Activated CD4-positive, alpha-beta T cell treated with anti-CD3 and anti-CD28 coated beads, Interleukin-2, Interleukin-6, amounts not matched to agents 100 ng/mL and 50 ng/mL, durations not matched to agents 16 hours and 8 hours (primary cell): ENCODE measurements around the gene STK39.

Experiments used
- DNase-seq: peaks from one replicate; pipeline ENCODE4 v3.0.0-alpha.2; 2020

STK39 gene

DNA sequence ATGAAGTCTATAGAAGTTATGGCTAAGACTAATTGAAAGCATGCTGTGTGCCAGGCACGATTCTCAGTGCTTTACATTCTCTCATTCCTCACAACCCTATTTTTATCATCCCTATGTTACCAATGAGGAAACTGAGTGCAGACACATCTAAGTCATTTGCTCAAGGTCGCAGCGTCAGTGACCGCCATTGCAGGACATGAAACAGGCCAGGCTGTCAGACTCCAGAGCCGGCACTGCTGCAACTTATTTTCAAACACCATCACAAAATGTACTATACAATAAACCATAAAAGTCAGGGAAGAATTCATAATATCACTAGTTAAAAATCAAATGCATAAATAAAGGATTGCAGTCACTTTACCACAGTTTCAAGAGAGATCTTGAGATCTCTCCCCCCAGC, 5.6 kb downstream of the STK39 start:
- no peak for DNase-seq

DNA sequence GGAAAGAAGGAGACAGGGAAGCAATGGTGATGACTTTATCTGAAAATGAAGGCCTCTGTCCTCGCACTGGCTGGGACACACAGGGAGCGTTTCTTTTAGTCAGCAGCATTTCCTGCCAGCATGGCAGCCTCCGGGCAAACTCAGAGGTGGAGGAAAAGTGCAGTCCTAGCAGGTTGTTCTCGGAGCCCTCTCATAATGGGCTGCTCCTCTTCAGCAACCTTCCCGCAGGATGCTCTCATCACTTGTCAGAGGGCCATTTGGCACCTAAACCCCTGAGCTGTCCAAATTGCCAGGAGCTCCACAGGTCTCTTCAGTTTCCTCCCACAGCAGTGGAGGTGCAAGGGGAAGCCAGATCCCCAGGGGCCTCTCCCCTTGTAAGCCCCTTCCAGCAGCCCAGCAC, 6.2 kb downstream of the STK39 start:
- peak; percentile 67 for DNase-seq

DNA sequence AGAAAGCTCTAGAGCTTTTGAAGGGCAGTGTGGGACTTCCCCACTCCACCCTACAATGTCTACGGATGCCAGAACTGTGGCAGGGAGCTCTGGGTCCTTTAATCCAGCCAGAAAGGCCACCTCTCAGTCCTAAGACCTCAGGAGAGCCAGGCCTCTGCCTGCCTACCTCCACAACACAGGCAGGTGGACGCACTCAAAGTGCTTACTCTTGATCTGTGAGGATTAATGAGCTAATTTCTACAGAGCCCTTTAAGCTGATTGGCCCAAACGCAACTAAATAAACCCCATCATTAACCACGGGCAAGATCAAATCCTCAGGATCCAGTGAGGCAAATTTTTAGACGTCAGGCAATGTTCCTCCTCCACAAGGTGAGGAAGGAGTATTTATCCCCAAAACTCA, 8.1 kb downstream of the STK39 start:
- no peak for DNase-seq

DNA sequence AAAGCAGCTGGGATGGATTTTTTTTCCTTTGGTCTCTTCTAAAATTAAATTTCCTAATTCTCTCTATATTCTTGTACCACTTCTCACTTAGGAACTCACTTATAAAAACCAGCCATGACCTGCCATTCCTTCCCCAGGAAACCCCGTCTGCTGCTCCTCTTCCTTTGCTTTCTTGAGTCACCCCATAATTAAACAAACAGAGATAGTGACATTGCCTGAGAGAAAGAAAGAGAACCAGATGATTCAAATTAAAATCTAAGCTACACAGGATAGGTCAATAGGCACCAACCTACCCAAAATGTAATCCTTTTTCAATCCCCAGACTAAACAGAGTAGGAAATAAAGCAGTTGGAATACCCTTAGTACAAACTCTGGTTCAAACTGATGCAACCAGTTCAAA, 9.7 kb downstream of the STK39 start:
- no peak for DNase-seq

DNA sequence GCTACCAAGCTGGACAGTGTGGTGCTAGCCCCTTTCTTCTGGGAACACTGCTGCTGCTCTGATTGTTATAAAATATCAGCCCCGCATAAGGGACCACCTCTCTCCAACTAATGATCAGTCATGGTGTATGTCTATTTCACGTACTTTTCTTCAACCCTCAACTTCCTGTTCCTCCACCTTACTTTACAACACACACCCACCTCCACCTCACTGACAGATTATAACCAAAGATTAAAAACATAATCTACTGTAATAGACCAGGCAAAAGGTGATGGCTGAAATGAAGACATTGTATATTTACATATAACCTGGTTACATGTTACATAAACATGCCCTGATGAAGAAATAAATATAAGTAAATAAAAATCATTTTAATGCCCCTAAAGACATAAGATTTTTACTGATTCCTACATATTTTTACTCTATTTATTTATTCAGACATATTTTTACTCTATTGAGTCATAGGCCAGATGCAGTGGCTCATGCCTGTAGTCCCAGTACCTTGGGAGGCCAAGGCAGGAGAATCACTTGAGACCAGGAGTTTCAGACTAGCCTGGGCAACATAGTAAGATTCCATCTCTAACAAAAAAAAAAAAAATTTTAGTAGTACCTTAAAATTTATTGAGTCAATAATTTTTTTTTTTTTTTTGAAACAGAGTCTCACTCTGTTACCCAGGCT, 12.8 kb downstream of the STK39 start:
- no peak for DNase-seq

DNA sequence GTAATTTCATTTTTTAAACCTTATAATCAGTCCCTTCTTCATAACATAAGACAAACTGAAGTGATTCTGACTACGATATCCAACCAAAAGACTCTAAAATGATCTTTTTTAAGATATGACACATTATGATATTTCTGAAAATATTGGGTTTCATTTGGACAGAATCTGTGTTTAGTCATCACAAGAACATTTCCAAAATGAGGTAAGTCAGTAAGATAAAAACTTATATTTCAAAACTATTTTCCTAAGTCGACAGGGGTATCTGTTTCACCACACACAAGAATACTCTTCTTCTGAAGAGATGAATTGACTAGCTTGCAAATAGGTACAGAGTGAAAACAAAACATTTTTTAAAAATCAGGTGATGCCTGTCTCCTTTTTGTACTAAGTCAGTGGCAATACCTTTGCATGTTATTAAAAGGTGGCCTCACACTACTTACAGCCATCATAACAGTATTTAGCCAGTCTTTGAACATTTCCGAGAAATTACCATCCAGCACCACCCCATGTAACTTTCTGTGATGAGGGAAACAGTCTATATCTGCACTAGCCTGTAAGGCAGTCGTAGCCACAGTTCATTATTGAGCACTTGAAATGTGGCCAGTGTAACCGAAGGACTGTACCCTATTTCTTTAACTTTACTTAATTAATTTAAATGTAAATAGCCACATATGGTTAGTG, 13.5 kb downstream of the STK39 start:
- DNase-seq: peak; percentile 28

GRCh38 chr2:168233166-168233565, 14.2 kb downstream of the STK39 start:
- no peak for DNase-seq

DNA sequence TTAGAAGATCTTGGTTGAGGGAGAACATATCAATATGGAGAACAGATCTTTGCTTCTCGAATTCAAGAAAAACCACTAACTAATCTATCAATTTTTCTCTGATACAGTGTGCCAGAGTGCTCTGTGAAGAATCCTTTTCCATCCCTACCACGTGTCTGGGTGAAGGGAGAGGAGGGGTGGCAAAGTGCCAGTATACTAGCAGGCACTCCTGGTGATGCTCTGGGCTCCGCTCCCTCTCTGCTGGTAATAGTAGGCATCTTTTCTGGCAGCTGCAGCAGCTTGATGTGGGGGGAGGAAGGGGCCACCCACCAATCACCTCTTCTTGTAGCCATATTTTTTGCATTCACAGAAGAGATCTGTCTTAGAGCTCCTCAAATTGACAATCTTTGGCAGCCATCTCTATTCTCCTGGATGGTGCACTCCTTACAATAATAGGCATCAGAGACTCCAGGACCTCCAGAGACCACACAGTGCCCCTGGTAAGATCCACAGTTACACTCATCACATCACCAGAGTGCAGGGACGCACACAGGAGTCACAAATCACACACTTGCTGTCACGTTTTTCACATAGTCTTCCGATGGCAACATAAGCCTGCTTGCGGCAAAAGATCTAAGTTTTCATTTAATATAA, 15.7 kb downstream of the STK39 start:
- DNase-seq: no peak

- no peak for DNase-seq
These were observed 17.0 kb downstream of the STK39 start for GRCh38 chr2:168230389-168230788.

DNA sequence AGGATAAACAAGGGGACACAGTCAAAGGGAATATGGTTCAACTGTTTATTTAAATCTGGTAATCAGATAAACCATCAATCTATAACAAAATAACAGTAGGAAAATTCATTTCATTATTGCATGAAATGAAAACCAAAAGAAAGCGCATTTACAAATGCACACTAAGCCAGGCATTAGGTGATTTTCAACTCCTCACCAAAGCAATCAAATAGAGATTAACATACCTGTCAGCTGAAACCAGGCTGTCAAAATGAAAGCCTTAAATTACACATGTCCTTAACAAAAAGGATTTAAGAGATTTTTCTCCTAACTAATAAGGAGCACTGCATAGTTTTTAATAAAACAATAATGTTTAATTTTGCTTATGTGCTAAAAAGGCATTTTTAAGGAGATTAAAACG, 23.0 kb downstream of the STK39 start:
- peak; percentile 58 for DNase-seq

- no peak for DNase-seq
These were observed 25.3 kb downstream of the STK39 start for GRCh38 chr2:168222088-168222487.

DNA sequence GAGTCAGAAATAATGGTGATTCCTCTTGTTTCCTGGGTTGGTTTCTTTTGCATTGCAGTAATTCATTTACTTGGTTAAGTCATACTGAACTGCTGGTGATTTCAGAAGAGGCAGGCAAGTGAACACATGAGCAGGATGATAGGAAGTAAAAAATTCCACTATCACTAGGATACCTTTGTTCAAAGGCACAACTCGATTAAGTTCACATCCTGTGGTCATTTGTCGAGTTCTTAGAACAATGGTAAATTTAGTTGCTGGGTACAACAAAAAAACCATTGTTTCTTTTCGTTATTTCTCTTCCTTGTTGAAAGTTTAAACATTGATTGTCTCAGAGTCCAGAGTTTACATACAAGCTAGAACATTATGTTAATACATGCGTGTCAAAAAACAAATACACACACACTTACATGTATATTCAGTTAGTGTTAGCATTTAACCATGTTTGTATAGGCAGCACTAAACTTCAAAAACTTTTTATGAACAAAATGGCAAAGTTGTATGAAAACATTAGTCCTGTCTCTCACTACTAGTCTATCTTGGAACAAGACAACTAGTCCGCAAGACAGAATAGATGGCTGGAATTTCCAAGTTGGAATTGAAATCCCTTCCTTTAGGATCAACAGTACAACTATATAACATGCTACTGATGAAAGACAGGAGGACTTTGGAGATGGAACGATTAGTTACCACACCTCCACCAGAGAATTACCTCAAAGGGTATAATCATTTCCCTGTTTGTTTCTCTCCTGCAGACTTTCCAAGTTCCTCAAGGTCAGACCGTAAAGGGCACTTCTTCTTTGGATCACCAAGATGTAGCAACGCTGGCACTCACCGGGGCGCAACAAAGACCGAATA, 26.2 kb downstream of the STK39 start:
- no peak for DNase-seq

GRCh38 chr2:168217920-168218319, 29.5 kb downstream of the STK39 start:
- no peak for DNase-seq

DNA sequence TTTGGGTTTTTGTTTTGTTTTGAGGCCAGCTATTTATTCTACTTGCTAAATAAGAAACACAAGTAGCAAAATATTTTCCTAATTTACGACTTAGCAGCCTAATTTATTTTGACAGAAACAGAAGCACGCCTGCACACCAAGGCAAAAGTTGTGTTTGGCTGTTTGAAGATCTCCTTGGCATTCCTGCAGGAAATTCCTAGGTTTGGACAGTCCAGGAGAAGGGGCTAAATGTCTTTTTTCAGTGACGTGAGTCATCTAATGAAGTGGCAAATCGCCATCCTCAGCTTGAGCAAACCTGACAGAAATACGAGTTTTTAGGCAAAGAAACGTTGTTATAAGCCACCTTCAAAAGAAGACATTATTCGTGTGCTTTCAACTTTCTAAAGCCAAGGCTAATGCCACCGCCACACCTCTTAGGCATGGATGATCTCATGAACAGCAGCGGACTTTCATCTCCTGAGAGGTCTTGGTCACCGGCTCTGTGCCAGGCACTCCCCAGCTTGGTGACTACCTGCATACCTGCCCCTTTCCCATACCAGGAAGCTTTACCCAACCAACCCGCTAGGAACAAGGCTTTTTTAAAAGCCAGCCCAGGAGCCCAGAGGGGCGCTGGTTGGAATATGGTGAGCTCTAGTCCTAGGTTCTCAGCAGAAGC, 30.9 kb downstream of the STK39 start:
- DNase-seq: no peak

DNA sequence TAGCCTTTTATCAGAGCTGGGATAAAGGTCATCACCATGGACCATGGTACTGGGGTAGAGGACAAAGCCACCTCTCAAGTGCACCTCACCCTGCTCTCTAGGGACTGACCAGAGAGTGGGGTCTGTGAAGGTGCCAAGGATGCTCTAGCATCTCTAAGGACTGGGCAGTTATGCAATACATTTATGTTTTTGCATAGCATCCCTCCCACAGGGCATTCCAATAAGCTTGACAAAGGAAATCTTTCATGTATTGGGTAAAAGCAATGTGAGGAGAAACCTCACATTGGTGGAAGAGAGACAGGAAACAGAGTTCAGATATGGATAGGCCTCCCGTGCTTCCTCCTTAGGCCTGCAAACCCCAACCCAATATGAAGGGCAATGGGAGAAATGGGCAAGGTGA, 31.6 kb downstream of the STK39 start:
- DNase-seq: no peak

- DNase-seq: no peak
These were observed 34.5 kb downstream of the STK39 start for GRCh38 chr2:168212866-168213265.

DNA sequence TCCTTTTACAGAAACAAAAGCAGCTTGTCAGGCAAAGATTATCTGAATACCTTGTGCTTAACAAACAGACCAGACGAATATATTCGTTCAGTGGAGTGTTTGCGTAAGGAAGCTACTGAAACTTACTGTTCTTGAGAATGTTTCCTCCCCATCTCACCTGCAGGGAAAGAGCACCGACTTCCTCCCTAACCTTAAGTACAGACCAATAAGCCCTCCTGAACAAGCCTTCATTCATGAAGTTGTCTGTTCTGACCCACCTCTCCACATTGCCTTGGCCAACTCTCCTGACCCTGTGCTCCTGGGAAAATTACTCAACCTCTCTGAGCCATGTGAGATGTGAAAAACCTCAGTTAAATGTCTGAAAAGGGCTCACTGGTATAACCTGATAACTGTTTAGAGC, 35.2 kb downstream of the STK39 start:
- DNase-seq: no peak

GRCh38 chr2:168211664-168212163, 35.7 kb downstream of the STK39 start:
- peak; percentile 68 for DNase-seq

- peak; percentile 79 for DNase-seq
These were observed 36.4 kb downstream of the STK39 start for GRCh38 chr2:168210895-168211570.

- DNase-seq: peak; percentile 72
These were observed 37.0 kb downstream of the STK39 start for GRCh38 chr2:168210216-168210894.

DNA sequence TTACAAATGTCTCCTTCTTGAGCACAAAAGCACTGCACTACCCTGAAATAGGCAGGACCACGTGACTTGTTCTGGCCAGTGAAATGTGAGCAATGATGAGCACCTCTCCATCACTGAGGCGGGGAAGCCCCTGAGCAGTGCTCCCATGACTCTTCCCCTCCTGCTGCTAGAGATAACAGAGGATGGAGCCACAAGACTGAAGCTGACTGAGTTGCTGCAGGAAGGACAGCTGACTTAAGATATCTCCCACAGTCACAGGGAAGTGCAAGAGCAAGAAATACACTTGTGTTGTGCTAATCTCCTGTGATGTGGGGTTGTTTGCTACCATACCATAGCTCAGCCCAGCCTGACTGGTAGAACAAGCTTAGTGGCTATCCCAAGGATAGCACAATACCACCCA, 38.7 kb downstream of the STK39 start:
- DNase-seq: peak; percentile 29
